ENCODE results near the gene TSPEAR. TPM values are rescaled to one million over a fixed set of nuclear protein-coding genes. Genes with fewer than 3 reads are reported as not detected.

TSPEAR gene
- total and polyA plus RNA-seq, 2 of the 13 experiments (the other 11 are each of a cell fraction or from before 2014, with no cell fraction given) = 0.07 to 0.32 TPM

GRCh38 chr21:44572959-44573583 is 138.3 kb downstream of the TSPEAR start:
- in situ Hi-C loops (cut with HindIII; ENCODE audit: extremely low pct_ligation_motif_present, low pct_unique_long_range_greater_than_20kb) = no loop called here
- no TSS peak for BruUV-seq (replicated peaks)
- peaks cover 32% of the 10 kb centered on the region for H3K4me1 ChIP-seq (ENCODE audit: insufficient read depth, low read length)
- DNase-seq (ENCODE audit: low spot score) (peak; percentile 43), ATAC-seq (peak; percentile 7; the same call in 1 of the 3 replicates), FAIRE-seq (no peak)
- intact Hi-C loops (cut with micrococcal nuclease; ENCODE audit: unreplicated experiment) = no loop called here
- no peaks in the 10 kb centered on the region; a peak in 1 of 5 replicates for H3K27me3 ChIP-seq (ENCODE audit: control insufficient read depth in 1 of 2, insufficient read depth in 2 of 2, low read length in 2 of 2)
- H4K20me1 ChIP-seq (ENCODE audit: insufficient read depth, low read length) = no peaks in the 10 kb centered on the region
- no peak overlapping the region for H3K27ac ChIP-seq (ENCODE audit: extremely low read length, insufficient read depth, low read length)
- peaks cover 14% of the 10 kb centered on the region for H3K9me3 ChIP-seq (ENCODE audit: low read length)
- no peaks in the 10 kb centered on the region for H3K36me3 ChIP-seq (replicated peaks in 1 of 2; ENCODE audit: control insufficient read depth in 1 of 2, insufficient read depth in 2 of 2, low read length in 2 of 2)
- H3K4me2 ChIP-seq (ENCODE audit: low read depth, low read length) = peak overlapping the region; percentile 42
- no peak overlapping the region for H2AFZ ChIP-seq (ENCODE audit: low read length)
- WGBS (ENCODE audit: low lambda C conversion rate) = 52% methylated on average over 14 of the region's 15 CpGs
- peak overlapping the region in 1 of 3 experiments; percentile 13; a peak in 1 of 6 replicates for H3K4me3 ChIP-seq (replicated peaks in 1 of 3; ENCODE audit: insufficient read depth in 1 of 3, low read depth in 2 of 3, low read length in 3 of 3)
- ChIA-PET POLR2A (no interaction called here), CTCF (ENCODE audit: low intra/inter-chr PET ratio, low total read pairs) (no interaction called here)
- H3K9ac ChIP-seq (ENCODE audit: insufficient read depth, low read depth, low read length) = peak overlapping the region; percentile 25; the same call in 1 of the 2 replicates
- H3K79me2 ChIP-seq (ENCODE audit: insufficient read depth, low read length) = no peaks in the 10 kb centered on the region
- TF ChIP-seq NONO (IDR thresholded peaks at IDR 0.05) (no peak), NONO (CRISPR knock-in tag; conservative IDR thresholded peaks at IDR 0.05) (no peak), ZFX (CRISPR knock-in tag; IDR thresholded peaks at IDR 0.05; ENCODE audit: low read depth) (peak; percentile 15; the same call in 1 of the 2 replicates), ZNF687 (CRISPR knock-in tag; IDR thresholded peaks at IDR 0.05) (peak; percentile 43), GATAD2A (CRISPR knock-in tag; IDR thresholded peaks at IDR 0.05) (no peak), ZNF75D (CRISPR knock-in tag; IDR thresholded peaks at IDR 0.05; ENCODE audit: borderline replicate concordance) (no peak), ZBTB20 (CRISPR knock-in tag; IDR thresholded peaks at IDR 0.05; ENCODE audit: borderline replicate concordance, low read depth) (no peak; the same call in 1 of the 2 replicates), NR0B2 (CRISPR knock-in tag; IDR thresholded peaks at IDR 0.05) (no peak), KDM2A (CRISPR knock-in tag; IDR thresholded peaks at IDR 0.05; ENCODE audit: borderline replicate concordance, low read depth) (0 out of 2 replicates have a peak, but pooled peaks have one; percentile 21), RBFOX2 (IDR thresholded peaks at IDR 0.05; ENCODE audit: low read depth, low read length) (no peak), ATM (IDR thresholded peaks at IDR 0.05; ENCODE audit: borderline replicate concordance) (no peak), MAX (IDR thresholded peaks at IDR 0.05) (peak; percentile 29)
- TF ChIP-seq, protein P1, sequence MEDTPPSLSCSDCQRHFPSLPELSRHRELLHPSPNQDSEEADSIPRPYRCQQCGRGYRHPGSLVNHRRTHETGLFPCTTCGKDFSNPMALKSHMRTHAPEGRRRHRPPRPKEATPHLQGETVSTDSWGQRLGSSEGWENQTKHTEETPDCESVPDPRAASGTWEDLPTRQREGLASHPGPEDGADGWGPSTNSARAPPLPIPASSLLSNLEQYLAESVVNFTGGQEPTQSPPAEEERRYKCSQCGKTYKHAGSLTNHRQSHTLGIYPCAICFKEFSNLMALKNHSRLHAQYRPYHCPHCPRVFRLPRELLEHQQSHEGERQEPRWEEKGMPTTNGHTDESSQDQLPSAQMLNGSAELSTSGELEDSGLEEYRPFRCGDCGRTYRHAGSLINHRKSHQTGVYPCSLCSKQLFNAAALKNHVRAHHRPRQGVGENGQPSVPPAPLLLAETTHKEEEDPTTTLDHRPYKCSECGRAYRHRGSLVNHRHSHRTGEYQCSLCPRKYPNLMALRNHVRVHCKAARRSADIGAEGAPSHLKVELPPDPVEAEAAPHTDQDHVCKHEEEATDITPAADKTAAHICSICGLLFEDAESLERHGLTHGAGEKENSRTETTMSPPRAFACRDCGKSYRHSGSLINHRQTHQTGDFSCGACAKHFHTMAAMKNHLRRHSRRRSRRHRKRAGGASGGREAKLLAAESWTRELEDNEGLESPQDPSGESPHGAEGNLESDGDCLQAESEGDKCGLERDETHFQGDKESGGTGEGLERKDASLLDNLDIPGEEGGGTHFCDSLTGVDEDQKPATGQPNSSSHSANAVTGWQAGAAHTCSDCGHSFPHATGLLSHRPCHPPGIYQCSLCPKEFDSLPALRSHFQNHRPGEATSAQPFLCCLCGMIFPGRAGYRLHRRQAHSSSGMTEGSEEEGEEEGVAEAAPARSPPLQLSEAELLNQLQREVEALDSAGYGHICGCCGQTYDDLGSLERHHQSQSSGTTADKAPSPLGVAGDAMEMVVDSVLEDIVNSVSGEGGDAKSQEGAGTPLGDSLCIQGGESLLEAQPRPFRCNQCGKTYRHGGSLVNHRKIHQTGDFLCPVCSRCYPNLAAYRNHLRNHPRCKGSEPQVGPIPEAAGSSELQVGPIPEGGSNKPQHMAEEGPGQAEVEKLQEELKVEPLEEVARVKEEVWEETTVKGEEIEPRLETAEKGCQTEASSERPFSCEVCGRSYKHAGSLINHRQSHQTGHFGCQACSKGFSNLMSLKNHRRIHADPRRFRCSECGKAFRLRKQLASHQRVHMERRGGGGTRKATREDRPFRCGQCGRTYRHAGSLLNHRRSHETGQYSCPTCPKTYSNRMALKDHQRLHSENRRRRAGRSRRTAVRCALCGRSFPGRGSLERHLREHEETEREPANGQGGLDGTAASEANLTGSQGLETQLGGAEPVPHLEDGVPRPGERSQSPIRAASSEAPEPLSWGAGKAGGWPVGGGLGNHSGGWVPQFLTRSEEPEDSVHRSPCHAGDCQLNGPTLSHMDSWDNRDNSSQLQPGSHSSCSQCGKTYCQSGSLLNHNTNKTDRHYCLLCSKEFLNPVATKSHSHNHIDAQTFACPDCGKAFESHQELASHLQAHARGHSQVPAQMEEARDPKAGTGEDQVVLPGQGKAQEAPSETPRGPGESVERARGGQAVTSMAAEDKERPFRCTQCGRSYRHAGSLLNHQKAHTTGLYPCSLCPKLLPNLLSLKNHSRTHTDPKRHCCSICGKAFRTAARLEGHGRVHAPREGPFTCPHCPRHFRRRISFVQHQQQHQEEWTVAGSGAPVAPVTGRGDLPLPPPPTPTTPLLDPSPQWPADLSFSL (CRISPR knock-in tag; IDR thresholded peaks at IDR 0.05) = peak; percentile 79; the same call in 1 of the 2 replicates
